Skeletal muscle tissue (tissue), 4 donors: ENCODE results near the gene MYBBP1A. TPM values are rescaled to one million over a fixed set of nuclear protein-coding genes. Genes with fewer than 3 reads are reported as not detected.

ENCODE experiments used
- H3K27ac ChIP-seq: one replicate; pipeline ENCODE4 v1.7.0; 2013; ENCODE audit warnings: mild to moderate bottlenecking, low read depth, low read length, inconsistent platforms
- H3K27me3 ChIP-seq, 3 donors: one replicate each; pipeline ENCODE4 v1.7.0; 2013; ENCODE audit warnings: low read length in 3 of 3; ENCODE audit not compliant: control insufficient read depth in 3 of 3, insufficient read depth in 3 of 3
- H3K36me3 ChIP-seq, 3 donors: one replicate each; pipeline ENCODE4 v1.7.0; 2013; ENCODE audit warnings: low read length in 3 of 3; ENCODE audit not compliant: control insufficient read depth in 3 of 3, insufficient read depth in 3 of 3
- H3K4me1 ChIP-seq, 3 donors: one replicate each; pipeline ENCODE4 v1.7.0; 2013; ENCODE audit warnings: low read length in 3 of 3, mild to moderate bottlenecking in 3 of 3; ENCODE audit not compliant: control insufficient read depth in 3 of 3, insufficient read depth in 3 of 3
- H3K4me3 ChIP-seq, 3 donors: one replicate each; pipeline ENCODE4 v1.7.0; 2013; ENCODE audit warnings: low read length in 3 of 3
- H3K9ac ChIP-seq, 3 donors: one replicate each; pipeline ENCODE4 v1.7.0; 2013; ENCODE audit warnings: low read length in 3 of 3, mild to moderate bottlenecking in 3 of 3, moderate library complexity in 2 of 3, low read depth in 1 of 3
- H3K9me3 ChIP-seq, 3 donors: one replicate each; pipeline ENCODE4 v1.7.0; 2013; ENCODE audit warnings: low read length in 3 of 3; ENCODE audit not compliant: control insufficient read depth in 3 of 3
- total RNA-seq: library from RNA; depleted of rRNA; stranded (reverse); fragments of >200 nt; gene quantifications from one replicate; pipeline ENCODE4 v1.2.3, GENCODE V29; 2014
- donor health status: Osteomylitis.

The MYBBP1A gene
- total RNA-seq, 1 donor from 2014 or later: 30.3 TPM

DNA sequence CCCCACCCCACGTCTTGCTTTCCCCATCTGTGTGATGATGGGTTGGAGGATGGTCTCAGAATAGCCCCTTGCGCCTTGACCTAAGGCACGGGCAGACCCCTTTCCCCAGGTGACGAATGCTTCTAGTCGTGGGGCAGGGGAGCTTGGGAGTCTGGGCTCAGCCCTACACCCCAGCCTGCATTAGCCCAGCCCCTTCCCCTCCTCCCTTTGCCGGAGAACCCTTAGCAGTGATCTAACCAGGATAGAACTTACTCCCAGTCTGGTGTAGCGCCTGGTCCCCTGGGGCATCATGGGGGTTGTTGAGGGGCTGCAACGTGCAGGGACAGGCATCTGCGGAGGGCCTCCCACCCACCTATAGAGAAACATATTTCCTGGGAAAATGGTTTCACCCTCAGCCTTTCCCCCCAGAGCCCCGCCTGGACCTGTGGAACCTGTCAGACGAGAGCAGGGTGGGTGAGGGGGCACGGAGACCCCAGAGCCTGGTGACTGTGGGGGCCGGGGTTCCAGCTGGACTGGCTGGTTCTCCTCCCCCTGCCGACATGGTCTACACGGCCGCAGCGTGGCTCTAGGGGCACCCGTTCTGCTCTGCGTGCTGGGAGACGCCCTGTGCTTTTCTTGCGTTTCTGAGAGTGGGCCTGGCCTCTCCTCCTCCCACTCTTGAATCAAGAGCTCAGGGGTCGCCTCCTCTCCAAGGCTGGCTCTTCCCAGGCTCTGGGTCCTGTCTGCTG, 33.9 kb upstream of the MYBBP1A start:
- peaks cover 3 to 7% (median 4%) of the 10 kb centered on the region in 3 donors for H3K36me3 ChIP-seq
- H3K27me3 ChIP-seq: peaks cover 0 to 4% (median 0%) of the 10 kb centered on the region in 3 donors
- H3K27ac ChIP-seq: peak overlapping the region; percentile 91

GRCh38 chr17:4588391-4588790, 33.2 kb upstream of the MYBBP1A start:
- Histone ChIP-seq H3K4me3 (peak overlapping the region in 2 of 3 donors; percentile 23 to 85), H3K27ac (peak overlapping the region; percentile 91), H3K9me3 (no peaks in the 10 kb centered on the region), H3K27me3 (peaks cover 0 to 10% (median 4%) of the 10 kb centered on the region in 3 donors), H3K9ac (peak overlapping the region; percentile 33 to 94 (median 64)), H3K36me3 (peaks cover 2 to 4% (median 4%) of the 10 kb centered on the region in 3 donors), H3K4me1 (peaks cover 65 to 85% (median 85%) of the 10 kb centered on the region in 3 donors)

More for the DNA sequence above, 33.9 kb upstream of the MYBBP1A start:
- peaks cover 62 to 84% (median 84%) of the 10 kb centered on the region in 3 donors for H3K4me1 ChIP-seq
- peak overlapping the region in 1 of 3 donors; percentile 13 for H3K4me3 ChIP-seq
- H3K9me3 ChIP-seq: no peaks in the 10 kb centered on the region
- peak overlapping the region in 1 of 3 donors; percentile 3 for H3K9ac ChIP-seq

DNA sequence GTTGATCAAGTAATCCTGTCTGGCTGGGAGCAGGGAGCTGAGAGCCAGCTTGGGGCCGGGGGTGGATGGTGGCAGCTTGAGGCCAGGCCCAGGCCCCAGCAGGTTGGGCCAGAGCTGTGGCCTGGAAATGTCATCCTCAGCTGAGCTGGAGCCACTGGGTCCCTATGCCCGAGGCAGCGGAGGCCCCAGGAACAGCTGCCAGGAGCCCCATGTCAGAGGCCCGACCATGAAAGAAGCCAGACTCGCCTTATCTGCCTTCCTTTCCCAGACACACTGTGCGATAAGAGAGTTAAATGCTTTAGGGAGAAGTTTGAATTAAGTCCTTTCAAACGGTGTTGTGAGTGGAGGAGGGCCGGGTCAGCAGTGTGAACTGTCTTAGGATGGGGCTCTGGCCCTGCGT, 32.6 kb upstream of the MYBBP1A start:
- Histone ChIP-seq H3K9me3 (no peaks in the 10 kb centered on the region), H3K9ac (peak overlapping the region; percentile 64 to 94 (median 86)), H3K27ac (peak overlapping the region; percentile 91), H3K36me3 (peaks cover 0 to 2% (median 1%) of the 10 kb centered on the region in 3 donors), H3K4me1 (peaks cover 69 to 85% (median 85%) of the 10 kb centered on the region in 3 donors), H3K4me3 (peak overlapping the region; percentile 82 to 85 (median 83)), H3K27me3 (peaks cover 0 to 16% (median 7%) of the 10 kb centered on the region in 3 donors)

GRCh38 chr17:4587195-4587594, 32.0 kb upstream of the MYBBP1A start:
- peak overlapping the region; percentile 76 to 94 (median 86) for H3K9ac ChIP-seq
- no peaks in the 10 kb centered on the region for H3K9me3 ChIP-seq
- peaks cover 64 to 85% (median 81%) of the 10 kb centered on the region in 3 donors for H3K4me1 ChIP-seq
- H3K4me3 ChIP-seq: peak overlapping the region; percentile 82 to 85 (median 83)
- no peaks in the 10 kb centered on the region for H3K36me3 ChIP-seq
- H3K27ac ChIP-seq: peak overlapping the region; percentile 91
- H3K27me3 ChIP-seq: peaks cover 0 to 21% (median 10%) of the 10 kb centered on the region in 3 donors

DNA sequence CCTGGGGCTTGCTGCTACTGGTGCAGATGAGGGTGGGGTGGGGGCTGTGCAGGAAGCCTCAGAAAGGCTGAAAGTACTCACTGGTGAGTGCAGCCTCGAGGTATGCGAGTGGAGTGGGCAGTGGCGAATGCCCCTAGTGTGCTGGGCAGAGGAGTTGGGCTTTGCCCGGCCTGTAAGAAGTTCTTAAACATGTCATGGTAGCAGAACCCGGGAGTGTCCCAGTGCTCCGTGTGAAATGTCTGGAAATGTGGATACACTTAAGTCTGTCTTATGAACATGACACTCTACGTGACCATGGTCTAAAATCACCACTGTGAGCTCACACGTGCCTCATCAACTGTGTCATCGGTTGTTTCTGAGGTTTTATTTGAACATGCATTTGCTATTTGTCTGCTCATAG, 30.9 kb upstream of the MYBBP1A start:
- Histone ChIP-seq H3K9ac (peak overlapping the region; percentile 76 to 94 (median 86)), H3K4me1 (peaks cover 53 to 77% (median 70%) of the 10 kb centered on the region in 3 donors), H3K9me3 (no peaks in the 10 kb centered on the region), H3K27me3 (peaks cover 0 to 27% (median 10%) of the 10 kb centered on the region in 3 donors), H3K4me3 (peak overlapping the region; percentile 82 to 85 (median 83)), H3K27ac (peak overlapping the region; percentile 91), H3K36me3 (no peaks in the 10 kb centered on the region)

GRCh38 chr17:4585638-4585994, 30.4 kb upstream of the MYBBP1A start:
- H3K9me3 ChIP-seq: no peaks in the 10 kb centered on the region
- no peaks in the 10 kb centered on the region for H3K36me3 ChIP-seq
- peaks cover 49 to 73% (median 65%) of the 10 kb centered on the region in 3 donors for H3K4me1 ChIP-seq
- H3K27me3 ChIP-seq: peaks cover 0 to 27% (median 10%) of the 10 kb centered on the region in 3 donors
- H3K4me3 ChIP-seq: peak overlapping the region; percentile 82 to 85 (median 83)
- peak overlapping the region; percentile 91 for H3K27ac ChIP-seq
- H3K9ac ChIP-seq: peak overlapping the region; percentile 76 to 94 (median 86)

DNA sequence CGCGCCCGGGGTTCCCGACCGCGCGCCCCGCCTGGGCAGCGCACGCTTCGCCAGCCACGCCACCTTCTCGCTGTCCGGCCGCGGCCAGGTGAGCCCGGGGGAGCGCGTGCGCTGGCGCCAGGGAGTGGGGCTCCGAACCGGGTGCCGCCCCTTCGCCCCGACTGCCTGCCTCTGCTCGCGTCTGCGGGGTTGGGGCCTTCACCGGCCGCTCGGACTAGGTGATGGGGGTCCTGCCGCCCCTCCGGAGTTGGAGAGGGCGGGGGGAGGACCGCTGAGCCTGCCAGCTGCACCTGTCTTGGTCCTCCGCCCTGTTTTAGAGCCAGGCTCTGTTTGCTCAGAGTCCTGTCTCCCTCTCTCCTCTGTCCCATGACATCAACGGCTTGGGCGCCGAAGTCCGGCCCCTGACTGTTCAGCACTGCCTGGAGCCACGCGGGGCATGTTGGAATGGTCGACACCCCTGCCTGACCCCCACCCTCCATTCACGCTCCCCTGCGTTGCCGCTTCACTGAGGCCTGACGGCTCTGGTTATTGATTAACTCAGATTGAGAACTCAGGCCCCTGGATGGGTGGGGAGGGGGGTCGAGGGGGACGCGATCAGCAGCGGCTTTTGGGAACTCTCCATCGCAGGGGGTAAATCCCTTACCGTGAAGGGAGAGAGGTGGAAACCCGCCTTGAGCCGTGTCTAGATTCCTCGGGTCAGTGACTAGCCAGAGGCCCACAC, 29.9 kb upstream of the MYBBP1A start:
- Histone ChIP-seq H3K36me3 (no peaks in the 10 kb centered on the region), H3K4me3 (peak overlapping the region; percentile 82 to 85 (median 83)), H3K9me3 (no peaks in the 10 kb centered on the region), H3K27me3 (peaks cover 0 to 29% (median 10%) of the 10 kb centered on the region in 3 donors), H3K27ac (peak overlapping the region; percentile 91), H3K4me1 (peaks cover 44 to 68% (median 60%) of the 10 kb centered on the region in 3 donors), H3K9ac (peak overlapping the region; percentile 76 to 94 (median 86))

GRCh38 chr17:4584101-4584916, 29.1 kb upstream of the MYBBP1A start, which contains the start of gene SMTNL2:
Gene SMTNL2, plus strand, starts transcription at chr17:4584529. Its CDS starts 77 bp downstream, at chr17:4584606.
- H3K27ac ChIP-seq: peak within 1 kb of the TSS; percentile 91
- H3K9ac ChIP-seq: peak within 1 kb of the TSS; percentile 91 to 94 (median 91)
- H3K9me3 ChIP-seq: no peaks in the 10 kb centered on the region
- H3K36me3 ChIP-seq: no peaks in the 10 kb centered on the region
- peak within 1 kb of the TSS; percentile 82 to 85 (median 83) for H3K4me3 ChIP-seq
- peaks cover 0 to 32% (median 10%) of the 10 kb centered on the region in 3 donors for H3K27me3 ChIP-seq
- H3K4me1 ChIP-seq: peaks cover 41 to 65% (median 57%) of the 10 kb centered on the region in 3 donors

DNA sequence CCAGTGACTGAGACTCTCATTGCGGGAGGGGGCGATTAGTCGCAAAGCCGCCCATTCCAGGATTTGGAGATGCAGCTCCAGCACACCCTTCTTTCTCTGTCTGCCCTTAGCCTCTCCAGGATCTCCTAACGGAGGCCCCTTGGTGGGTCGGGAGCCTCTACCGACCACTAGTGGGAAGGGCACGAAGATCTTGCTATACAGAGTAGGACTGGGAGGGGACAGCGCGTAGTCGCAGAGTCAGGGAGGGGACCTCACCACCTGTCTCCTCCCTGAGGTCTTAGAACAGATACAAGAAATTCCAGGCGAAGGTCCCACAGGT, 28.6 kb upstream of the MYBBP1A start:
- Histone ChIP-seq H3K4me3 (peak overlapping the region; percentile 67 to 85 (median 83)), H3K4me1 (peaks cover 35 to 59% (median 52%) of the 10 kb centered on the region in 3 donors), H3K36me3 (no peaks in the 10 kb centered on the region), H3K27me3 (peaks cover 0 to 32% (median 10%) of the 10 kb centered on the region in 3 donors), H3K27ac (peak overlapping the region; percentile 91), H3K9me3 (no peaks in the 10 kb centered on the region), H3K9ac (peak overlapping the region; percentile 91 to 94 (median 91))
